NCI-H446 treated with DMSO at 0.1 percent for 48 hours (cell line): ENCODE results near the gene MTA3.
"Not testable (repeated sequence)": the region's sequence is repeated elsewhere in the genome, so short reads cannot be mapped to it uniquely, and the experiment has no call there.

Source experiments
- DNase-seq: peaks from one replicate; lab custom pipeline; 2025; lab: John Stamatoyannopoulos, UW

Gene MTA3

DNA sequence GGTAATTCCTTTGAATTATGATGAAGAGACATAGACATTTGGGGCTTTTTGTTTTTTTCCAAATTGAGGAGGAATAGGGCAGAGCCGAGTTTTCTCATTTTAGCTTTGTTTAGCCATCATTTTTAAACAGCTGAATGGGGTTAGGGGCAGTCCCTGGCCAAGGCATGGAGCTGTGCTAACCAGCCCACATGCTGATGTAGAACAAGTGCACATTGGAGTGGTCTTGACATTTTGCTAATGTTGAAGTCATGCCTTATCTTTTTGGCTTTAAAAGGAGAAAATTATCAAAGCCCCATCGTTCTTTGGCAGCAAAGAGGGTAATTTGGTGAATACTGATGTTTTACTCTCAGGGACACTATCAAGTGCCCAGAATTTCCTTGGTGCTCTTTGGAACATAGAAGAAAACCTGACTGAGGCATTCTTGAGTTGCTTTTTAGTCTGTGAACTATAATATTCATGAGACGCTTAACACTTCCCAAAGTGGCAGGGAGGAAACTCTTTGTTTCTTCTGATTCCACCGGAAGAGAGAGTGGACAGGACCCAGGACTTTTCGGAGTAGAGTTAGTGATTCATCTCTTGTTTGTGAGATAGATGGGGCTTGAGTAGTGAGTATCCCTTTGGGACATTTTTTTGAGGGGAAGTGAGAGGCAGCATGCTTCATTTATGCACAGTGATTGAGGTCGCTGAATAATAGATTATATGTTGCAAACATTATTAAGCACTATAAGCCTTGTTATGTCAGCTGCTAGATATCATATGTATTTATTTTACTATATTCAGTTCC, 45.0 kb downstream of the MTA3 start:
- DNase-seq = no peak

DNA sequence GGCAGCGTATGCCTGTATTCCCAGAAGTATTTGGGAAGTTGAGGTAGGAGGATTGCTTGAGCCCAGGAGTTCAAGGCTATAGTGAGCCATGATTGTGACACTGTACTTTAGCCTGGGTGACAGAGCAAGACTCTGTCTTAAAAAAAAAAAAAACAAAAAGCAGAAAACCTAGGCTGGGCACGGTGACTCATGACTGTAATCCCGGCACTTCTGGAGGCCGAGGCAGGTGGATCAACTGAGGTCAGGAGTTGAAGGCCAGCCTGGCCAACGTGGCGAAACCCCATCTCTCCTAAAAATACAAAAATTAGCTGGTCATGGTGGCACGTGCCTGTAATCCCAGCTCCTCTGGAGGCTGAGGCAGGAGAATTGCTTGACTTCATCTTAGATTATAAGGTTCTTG, 46.4 kb downstream of the MTA3 start:
- no peak for DNase-seq

DNA sequence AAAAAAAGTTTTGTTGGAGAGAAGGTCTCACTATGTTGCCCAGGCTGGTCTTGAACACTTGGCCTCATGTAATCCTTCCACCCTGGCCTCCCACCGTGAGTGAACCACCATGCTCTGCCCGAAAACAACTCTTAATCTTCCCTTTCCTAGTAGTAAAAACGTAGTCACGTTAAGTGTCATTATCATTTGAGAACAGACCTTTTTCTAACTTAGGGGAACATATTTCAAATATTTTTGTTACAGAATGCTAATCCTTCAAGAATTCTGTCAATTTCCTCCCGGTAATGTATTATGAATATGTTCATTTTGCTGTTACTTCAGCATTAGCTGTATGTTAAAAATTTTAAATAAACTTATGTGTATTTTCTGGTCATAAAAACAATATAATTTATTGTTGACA, 49.7 kb downstream of the MTA3 start:
- no peak for DNase-seq

DNA sequence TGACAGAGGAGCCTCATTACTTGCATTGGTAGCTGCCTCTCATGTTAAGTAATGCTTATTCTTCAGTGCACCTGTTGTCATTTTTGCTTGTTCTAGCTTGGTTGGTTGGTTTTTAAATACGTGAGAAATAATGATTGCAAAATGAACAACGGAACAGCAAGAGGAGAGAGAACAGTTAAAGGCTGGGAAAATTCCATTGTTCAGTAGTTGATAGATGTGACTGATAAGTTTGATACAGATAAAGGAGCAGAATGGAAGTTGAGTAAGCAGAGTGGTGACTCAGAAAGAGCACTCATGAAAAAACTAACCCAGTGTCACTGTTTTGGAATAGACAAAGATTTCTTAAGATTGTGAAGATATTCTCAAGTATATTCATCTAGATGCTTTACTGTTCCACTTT, 50.5 kb downstream of the MTA3 start:
- no peak for DNase-seq

DNA sequence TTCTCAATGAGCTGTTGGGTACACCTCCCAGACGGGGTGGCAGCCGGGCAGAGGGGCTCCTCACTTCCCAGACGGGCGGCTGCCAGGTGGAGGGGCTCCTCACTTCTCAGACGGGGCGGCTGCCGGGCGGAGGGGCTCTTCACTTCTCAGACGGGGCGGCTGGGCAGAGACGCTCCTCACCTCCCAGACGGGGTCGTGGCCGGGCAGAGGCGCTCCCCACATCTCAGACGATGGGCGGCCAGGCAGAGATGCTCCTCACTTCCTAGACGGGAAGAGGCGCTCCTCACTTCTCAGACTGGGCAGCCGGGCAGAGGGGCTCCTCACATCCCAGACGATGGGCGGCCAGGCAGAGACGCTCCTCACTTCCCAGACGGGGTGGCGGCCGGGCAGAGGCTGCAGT, 53.2 kb downstream of the MTA3 start:
- not testable (repeated sequence) for DNase-seq

DNA sequence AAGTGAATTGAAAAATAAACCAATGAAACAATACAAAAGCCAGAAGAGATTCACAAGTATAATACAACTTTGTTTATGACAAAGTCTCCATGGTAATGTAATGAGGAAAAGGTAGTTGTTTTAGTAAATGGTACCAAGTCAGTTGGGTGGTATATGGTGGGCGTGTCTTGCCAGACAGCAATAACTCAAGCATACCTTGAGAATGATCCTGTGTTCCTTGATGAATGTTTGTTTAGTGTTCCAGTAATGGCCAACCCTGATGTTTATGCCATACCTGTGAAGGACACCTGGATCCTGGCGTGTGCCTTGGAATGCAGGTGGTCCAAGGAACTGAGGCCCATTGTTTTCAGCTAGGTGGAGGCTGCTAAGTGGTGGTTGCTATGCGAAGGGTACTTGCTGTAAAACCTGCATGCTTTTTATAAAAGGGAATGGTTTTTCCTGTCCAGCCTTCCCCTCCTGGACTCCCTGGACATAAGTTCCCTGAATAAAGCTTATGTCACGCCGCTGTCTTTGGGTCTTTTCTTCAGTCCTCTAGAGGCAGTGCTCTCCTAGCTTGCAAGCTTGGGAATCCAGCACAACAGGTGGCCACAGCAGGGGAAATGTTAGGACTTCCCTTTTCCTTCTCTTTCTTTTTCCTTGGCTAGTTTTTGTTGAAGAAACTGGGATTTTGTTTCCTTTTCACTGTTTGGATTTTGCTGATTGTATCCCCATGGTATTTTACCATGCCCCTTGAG, 54.7 kb downstream of the MTA3 start:
- no peak for DNase-seq

DNA sequence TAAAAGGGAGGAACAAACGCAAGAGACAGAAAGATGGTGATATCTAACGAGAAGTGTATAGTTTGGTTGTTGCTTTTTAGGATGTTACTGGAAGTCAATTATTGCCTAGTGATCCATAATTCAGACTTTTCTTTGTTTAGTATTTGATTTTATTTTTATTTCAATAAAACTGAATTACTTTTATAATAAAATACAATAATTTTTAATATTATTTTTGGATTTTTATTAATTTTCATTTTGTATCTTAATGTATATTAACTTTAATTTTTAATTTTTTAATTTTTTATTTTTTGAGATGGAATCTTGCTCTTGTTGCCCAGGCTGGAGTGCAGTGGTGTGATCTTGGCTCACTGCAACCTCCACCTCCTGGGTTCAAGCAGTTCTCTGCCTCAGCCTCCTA, 55.6 kb downstream of the MTA3 start:
- no peak for DNase-seq

DNA sequence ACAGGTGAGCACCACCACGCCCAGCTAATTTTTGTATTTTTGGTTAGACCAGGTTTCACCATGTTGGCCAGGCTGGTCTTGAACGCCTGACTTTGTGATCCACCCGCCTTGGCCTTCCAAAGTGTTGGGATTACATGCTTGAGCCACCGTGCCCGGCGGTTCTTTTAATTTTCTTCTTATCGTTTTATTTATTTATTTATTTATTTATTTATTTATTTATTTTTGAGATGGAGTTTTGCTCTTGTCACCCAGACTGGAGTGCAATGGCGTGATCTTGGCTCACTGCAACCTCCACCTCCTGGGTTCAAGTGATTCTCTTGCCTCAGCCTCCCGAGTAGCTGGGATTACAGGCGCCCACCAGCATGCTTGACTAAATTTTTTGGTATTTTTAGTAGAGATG, 59.6 kb downstream of the MTA3 start:
- not testable (repeated sequence) for DNase-seq

DNA sequence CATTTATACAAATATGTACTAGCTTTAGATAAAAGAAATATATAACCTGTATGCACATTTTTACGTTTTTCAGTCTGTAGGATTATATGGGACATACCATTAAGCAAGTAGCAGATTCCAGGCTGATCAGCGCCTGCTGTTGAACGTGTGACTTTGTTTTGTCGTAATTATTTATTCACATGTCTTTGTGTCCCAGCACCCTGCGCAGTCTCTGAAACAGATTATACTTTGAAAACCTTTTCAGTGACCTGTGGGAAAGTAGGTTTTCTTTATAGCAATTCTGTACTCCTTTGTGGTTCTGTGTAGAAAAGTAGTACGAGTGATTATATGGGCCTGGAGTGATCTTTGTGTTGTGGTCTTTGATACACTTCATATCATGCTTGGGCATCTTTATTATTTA, 68.5 kb downstream of the MTA3 start:
- DNase-seq = no peak

DNA sequence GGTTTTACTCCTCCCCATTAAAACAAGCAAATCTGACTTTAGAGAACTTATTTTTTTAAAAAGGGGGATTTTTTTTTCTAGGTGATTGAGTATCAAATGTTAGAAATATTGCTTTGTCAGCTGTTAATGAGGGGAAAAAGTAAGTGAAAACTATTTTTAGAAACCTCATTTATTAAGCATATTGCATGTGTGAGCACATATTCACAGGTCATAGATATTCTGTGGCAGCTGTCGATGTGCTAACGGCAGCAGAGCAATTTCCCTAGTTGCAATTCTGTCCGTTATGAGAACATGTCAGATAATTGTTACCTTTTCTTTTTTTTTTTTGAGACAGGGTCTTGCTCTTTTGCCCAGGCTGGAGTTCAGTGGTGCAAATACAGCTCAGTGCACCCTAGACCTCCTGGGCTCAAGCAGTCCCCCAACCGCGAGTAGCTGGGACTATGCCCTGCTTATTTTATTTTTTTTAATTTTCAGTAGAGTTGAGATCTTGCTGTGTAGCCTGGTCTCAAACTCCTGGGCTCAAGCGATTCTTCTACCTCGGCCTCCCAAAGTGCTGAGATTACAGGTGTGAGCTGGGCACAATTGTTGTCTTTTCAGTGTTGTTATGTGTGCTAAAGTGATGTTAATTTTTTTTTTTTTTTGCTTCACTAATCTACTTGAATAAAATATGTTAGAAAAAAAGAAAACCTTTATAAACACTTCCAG, 69.8 kb downstream of the MTA3 start:
- no peak for DNase-seq

DNA sequence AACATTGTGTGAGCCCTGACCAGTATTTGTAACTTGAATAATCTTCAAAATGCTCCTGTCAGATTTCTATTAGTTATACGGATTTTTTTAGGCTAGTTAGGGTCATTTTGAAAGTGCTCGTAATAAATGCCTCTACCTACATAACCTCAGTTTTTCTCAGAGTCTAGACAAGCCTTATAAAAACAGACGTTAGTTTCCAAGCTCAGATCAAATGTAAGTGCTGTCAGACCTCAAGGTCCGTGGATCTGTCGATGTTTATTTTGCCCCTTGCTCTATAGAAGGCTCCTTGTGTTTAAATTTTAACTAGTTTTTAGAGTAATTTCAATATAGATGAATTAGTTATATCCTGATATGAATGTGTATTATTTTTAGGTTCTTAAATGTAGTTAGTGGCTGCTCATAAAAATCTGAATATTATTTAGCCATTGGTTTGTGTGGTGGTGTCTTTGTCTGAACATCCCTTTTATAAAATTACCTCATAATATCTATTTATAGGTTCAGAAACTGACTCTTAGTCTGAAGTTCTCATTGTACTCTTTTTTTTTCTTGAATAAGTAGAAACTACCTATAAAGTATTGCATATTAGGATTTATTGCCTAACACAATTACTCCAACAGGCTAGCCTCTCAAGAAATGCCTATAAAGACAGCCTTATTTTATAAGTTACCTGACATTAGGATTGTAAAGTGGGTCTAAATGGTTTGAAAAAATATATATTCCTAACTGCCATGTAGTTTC, 71.1 kb downstream of the MTA3 start:
- no peak for DNase-seq

DNA sequence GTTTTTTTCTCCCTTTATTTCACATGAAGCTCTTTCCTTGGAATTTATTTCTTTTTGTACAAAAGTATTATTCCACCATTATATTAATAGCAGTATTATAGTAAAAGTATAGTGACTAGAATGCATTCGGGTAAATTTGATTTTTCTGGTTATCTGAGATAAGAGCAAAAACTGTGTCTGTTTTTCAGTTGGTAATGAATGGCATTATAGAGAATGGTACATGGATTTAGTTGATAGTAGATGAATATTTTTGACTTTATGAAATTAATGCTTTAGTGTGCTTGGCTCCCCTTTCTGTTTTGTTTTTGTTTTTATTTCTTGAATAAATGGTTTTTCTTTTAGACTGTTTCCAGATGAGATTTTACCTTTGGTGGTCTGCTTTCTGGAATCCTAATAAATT, 71.8 kb downstream of the MTA3 start:
- no peak for DNase-seq

DNA sequence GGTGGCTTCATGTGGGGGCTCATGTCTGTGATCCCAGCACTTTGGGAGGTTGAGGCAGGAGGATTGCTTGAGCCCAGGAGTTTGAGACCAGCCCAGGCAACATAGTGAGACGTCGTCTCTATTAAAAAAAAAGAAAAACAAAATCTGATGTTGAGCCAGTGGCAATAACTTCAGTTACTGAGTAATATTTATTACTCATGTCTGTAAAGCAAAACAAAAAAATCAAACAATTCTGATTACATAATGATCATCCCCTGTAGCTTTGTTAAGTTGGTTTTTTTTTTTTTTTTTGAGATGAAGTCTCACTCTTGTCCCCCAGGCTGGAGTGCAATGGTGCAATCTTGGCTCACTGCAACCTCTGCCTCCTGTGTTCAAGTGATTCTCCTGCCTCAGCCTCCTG, 73.9 kb downstream of the MTA3 start:
- not testable (repeated sequence) for DNase-seq

DNA sequence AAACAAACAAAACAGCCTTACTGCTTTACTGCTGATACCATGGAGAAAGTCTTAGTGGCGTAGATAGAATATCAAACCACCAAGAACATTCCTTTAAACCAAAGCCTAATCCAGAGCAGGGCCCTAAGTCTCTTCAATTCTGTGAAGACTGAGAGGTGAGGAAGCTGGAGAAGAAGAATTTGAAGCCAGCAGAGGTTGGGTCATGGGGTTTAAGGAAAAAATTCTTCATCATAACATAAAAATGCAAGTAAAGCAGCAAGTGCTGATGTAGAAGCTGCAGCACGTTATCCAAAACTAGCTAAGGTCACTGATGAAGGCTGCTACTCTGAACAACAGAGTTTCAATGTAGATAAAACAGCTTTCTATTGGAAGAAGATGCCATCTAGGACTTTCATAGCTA, 77.1 kb downstream of the MTA3 start:
- DNase-seq = no peak

DNA sequence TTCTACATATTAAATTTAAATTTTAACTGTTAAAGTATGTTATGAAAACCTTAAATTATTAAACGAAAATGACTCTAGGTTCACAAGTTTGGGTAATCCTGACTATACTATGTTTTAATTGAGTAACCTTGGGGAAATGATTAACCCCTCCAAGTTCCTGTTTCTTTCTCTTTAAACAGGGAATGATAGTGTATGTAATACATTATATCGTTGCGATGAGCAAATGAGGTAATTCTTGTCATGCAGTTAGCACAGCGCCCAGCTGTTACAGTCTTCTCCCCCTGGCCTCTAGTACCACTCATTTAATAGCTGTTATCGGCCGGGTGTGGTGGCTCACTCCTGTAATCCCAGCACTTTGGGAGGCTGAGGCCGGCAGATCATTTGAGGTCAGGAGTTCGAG, 80.4 kb downstream of the MTA3 start:
- no peak for DNase-seq

DNA sequence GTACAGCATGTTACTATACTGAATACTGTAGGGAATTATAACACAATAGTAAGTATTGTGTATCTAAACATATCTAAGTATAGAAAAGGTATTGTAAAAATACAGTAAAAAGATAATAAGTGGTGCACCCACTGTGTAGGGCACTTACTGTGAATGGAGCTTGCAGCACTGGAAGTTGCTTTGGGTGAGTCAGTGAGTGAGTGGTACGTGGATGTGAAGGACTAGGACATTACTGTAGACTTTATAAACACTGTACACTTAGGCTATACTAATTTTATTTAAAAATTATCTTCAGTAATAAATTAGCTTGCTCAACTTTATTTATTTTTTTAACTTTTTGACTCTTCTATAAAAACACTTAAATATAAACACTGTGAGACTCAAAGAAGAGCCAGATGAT, 82.6 kb downstream of the MTA3 start:
- DNase-seq = no peak

DNA sequence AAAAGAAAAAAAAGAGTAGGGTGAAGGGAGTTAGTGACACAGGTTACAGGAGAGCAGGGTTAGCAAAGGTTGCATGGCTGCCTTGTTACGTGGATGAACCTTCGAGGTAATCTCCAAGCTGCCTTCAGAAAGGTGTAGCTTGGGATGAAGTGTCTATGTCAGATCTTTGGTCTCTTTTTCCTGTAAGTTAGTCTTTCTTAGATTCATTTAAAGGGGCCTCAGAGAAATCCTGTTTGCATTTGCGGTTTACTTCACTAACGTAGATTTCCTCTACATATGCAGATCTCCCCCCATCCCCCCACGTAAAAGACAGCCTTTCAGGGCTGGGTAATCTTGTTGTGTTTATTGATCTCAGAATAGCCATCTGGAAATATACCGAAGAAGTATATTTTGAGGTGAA, 83.7 kb downstream of the MTA3 start:
- no peak for DNase-seq

DNA sequence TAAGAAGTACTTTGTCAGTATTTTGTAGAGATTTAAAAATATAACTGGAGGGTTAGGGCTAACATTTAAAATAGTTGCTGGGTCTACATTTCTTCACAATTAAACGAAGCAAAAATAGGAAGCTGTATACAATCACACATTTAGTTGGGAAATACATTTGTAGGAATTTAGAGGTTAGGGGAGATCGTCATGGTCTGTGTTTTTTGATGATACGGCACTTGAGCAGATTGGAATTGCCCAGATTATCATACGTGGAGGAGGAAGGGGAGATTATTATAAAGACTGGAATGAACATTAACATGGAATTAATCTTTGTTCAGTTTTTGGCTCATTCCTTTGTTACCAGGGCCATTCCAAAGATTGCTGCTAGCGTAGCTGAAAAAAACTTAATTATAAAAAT, 84.6 kb downstream of the MTA3 start:
- no peak for DNase-seq

DNA sequence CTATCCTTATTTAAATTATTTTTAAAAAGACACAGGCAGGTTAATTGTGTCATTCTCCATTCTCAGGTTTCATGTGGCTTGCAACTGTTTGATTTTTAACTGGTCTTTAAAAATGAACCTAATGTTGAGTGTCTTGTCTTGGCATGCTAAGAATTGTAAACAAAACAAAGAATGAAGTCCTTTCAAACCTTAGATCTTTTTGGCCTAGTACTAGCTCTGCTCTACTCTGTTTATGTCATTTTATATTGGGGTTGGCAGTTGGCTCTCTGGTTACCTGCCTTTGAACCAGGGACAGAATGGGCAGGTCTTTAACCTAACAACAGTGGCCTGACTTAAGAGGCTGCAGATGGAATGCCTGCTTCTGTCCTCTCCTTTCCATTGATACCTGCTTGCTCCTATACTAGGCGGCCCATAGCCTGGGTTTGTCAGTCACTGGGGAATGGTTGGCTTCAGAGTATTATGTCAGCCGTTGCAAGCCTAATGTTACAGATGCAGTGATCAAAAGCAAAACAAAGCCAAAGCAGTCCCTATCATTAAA, 85.5 kb downstream of the MTA3 start:
- DNase-seq = no peak

DNA sequence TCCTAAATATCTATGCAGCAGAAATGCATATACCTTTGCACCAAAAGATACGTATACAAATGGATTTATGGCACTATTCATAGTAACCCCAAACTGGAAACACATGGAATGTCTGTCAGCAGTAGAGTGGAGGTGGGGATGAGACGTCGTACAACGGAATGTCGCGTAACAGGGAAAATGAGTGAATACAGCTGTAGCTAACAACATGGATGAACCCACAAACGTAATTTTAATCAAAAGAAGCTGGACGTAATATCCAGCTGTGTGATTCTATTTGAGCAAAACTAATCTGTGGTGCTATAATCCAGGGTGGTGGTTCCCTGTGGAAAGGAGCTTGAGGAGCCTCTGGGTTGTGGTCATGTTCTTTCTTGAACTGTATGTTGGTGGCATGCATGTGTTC, 89.9 kb downstream of the MTA3 start:
- no peak for DNase-seq

DNA sequence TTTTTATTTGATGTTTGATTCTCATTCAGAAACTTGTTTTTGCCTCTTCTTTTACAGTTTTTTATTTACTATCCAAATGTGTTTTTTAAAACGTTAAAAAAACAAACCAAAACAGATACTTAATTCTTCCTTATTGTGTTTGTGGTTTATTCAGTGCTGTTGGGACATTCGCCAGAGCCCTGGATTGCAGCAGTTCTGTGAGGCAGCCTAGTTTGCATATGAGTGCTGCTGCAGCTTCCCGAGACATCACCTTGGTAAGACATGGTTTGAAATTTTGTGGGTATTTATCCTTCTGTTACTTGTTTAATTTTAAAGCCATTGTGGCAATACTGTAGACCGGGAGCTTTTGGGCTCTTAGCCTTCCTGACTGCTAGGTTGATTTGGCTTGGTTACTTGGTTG, 91.2 kb downstream of the MTA3 start:
- no peak for DNase-seq

DNA sequence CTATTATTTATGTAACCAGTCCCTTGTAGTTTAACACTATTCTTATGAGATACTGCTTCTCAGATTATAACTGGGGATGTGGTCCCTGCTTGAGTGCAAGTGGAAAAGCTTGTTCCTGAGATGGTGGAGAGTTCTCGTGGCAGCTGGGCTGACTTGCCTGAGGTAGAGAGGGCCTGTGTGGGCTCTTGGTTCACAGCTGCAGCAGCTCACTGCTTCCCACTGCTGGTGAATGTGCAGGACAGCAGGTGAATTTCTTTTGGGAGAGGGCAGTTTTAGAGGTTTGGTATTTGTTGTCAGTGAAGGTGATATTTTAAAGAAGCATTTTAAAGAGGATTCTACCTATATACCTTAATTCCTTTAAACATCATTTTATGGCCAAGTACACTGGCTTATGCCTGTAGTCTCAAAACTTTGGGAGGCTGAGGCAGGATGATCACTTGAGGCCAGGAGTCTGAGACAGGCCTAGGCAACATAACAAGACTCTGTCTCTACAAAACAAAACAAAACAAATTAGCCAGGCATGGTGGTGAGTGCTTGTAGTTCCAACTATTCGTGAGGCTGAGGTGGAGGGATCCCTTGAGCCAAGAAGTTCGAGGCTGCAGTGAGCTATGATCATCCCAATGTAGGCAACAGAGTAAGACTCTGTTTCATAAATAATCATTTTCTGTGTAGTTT, 94.8 kb downstream of the MTA3 start:
- DNase-seq = peak; percentile 49
